ENCODE data around the gene ZNF710. TPM values are rescaled to one million over a fixed set of nuclear protein-coding genes. Genes with fewer than 3 reads are reported as not detected.

The ZNF710 gene
- total and polyA plus RNA-seq, 2 of the 4 experiments (the other 2 are of a cell fraction) = 7.6 to 8.2 TPM

- H3K4me1 ChIP-seq (ENCODE audit: control insufficient read depth, insufficient read depth, low read length) = no peaks in the 10 kb centered on the region
- in situ Hi-C loops (cut with MboI; ENCODE audit: low sequenced_read_pairs) = loop anchor here (5.0 to 10.0 kb wide), 2 partner anchors 176 to 318 kb away; partner anchors contain the start of gene MESP1
- no peak for DNase-seq
- no peak overlapping the region for H3K56ac ChIP-seq (ENCODE audit: extremely low read depth, insufficient read depth, low read length)
- no peaks in the 10 kb centered on the region for H3K9me1 ChIP-seq (ENCODE audit: insufficient read depth, low read length)
- H3K18ac ChIP-seq (ENCODE audit: low read depth, low read length) = no peak overlapping the region
- no peak overlapping the region for H4K91ac ChIP-seq (ENCODE audit: insufficient read depth, low read depth, low read length)
- H3K36me3 ChIP-seq (ENCODE audit: control insufficient read depth, insufficient read depth, low read length) = peaks cover 36% of the 10 kb centered on the region
- no peak overlapping the region for H2AK5ac ChIP-seq (ENCODE audit: low read depth, low read length)
- H3K79me1 ChIP-seq (ENCODE audit: low read depth in 1 of 2, low read length in 2 of 2) = peaks cover 3 to 16% of the 10 kb centered on the region in 2 experiments; a peak in 3 of 4 replicates
- H2AFZ ChIP-seq (replicated peaks; ENCODE audit: low read length, poor library complexity) = no peak overlapping the region
- H3K9ac ChIP-seq (ENCODE audit: low read depth, low read length) = no peak overlapping the region
- H4K8ac ChIP-seq (ENCODE audit: low read depth in 2 of 2, low read length in 2 of 2) = no peak overlapping the region
- BruUV-seq (replicated peaks) = no TSS peak
- intact Hi-C loops (cut with micrococcal nuclease) = loop anchor here (5.0 kb wide), 1 partner anchor 161 kb away; the partner anchor contains the start of gene ARPIN
- no peak overlapping the region for H3K14ac ChIP-seq (replicated peaks; ENCODE audit: low read depth, low read length)
- H3K4me2 ChIP-seq (ENCODE audit: low read depth, low read length) = no peak overlapping the region
- no peak overlapping the region for H2BK120ac ChIP-seq (ENCODE audit: low read depth, low read length)
- H4K5ac ChIP-seq (ENCODE audit: low read depth, low read length) = no peak overlapping the region
- H2BK15ac ChIP-seq (ENCODE audit: low read depth, low read length) = no peak overlapping the region
- ChIA-PET CTCF (no interaction called here), POLR2A (ENCODE audit: unreplicated experiment) (no interaction called here)
- H2BK20ac ChIP-seq (ENCODE audit: low read depth, low read length) = no peak overlapping the region
- no peak overlapping the region for H2AK9ac ChIP-seq (replicated peaks; ENCODE audit: low read depth, low read length, poor library complexity)
- 83% methylated on average over 9 of the region's 17 CpGs; no CpG with 5 or more reads in 1 of the 2 experiments for WGBS, 2 experiments (ENCODE audit: extremely low coverage in 2 of 2, insufficient read length in 1 of 2)
- TF ChIP-seq, protein P1, sequence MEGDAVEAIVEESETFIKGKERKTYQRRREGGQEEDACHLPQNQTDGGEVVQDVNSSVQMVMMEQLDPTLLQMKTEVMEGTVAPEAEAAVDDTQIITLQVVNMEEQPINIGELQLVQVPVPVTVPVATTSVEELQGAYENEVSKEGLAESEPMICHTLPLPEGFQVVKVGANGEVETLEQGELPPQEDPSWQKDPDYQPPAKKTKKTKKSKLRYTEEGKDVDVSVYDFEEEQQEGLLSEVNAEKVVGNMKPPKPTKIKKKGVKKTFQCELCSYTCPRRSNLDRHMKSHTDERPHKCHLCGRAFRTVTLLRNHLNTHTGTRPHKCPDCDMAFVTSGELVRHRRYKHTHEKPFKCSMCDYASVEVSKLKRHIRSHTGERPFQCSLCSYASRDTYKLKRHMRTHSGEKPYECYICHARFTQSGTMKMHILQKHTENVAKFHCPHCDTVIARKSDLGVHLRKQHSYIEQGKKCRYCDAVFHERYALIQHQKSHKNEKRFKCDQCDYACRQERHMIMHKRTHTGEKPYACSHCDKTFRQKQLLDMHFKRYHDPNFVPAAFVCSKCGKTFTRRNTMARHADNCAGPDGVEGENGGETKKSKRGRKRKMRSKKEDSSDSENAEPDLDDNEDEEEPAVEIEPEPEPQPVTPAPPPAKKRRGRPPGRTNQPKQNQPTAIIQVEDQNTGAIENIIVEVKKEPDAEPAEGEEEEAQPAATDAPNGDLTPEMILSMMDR (conservative IDR thresholded peaks at IDR 0.05; ENCODE audit: low read depth, low read length) = no peak
- no peak for TF ChIP-seq CHD1 (IDR thresholded peaks at IDR 0.05; ENCODE audit: low read depth, low read length)
- TF ChIP-seq, protein P2, sequence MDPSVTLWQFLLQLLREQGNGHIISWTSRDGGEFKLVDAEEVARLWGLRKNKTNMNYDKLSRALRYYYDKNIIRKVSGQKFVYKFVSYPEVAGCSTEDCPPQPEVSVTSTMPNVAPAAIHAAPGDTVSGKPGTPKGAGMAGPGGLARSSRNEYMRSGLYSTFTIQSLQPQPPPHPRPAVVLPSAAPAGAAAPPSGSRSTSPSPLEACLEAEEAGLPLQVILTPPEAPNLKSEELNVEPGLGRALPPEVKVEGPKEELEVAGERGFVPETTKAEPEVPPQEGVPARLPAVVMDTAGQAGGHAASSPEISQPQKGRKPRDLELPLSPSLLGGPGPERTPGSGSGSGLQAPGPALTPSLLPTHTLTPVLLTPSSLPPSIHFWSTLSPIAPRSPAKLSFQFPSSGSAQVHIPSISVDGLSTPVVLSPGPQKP (IDR thresholded peaks at IDR 0.05; ENCODE audit: borderline replicate concordance, low read depth, low read length) = no peak
- no peak for TF ChIP-seq POLR2A (IDR thresholded peaks at IDR 0.05; ENCODE audit: low read depth, low read length)
- TF ChIP-seq USF2 (IDR thresholded peaks at IDR 0.05; ENCODE audit: low read depth, low read length) = no peak
- no peak for TF ChIP-seq CEBPB (IDR thresholded peaks at IDR 0.05; ENCODE audit: low read depth, low read length)
- TF ChIP-seq RAD21 (IDR thresholded peaks at IDR 0.05; ENCODE audit: low read length) = no peak
- no peak for TF ChIP-seq MAZ (IDR thresholded peaks at IDR 0.05; ENCODE audit: borderline replicate concordance, low read depth, low read length)
- TF ChIP-seq SMC3 (IDR thresholded peaks at IDR 0.05; ENCODE audit: low read depth, low read length) = no peak
- TF ChIP-seq RFX5 (IDR thresholded peaks at IDR 0.05; ENCODE audit: low read depth, low read length) = no peak
- TF ChIP-seq BHLHE40 (IDR thresholded peaks at IDR 0.05; ENCODE audit: low read depth, low read length) = no peak
- TF ChIP-seq RCOR1 (IDR thresholded peaks at IDR 0.05; ENCODE audit: insufficient replicate concordance, low read length) = no peak
- no peak for TF ChIP-seq FOS (IDR thresholded peaks at IDR 0.05; ENCODE audit: low read depth, low read length)
- H3K4ac ChIP-seq (ENCODE audit: low read depth, low read length) = no peak overlapping the region
- dilution Hi-C loops (cut with HindIII; ENCODE audit: low sequenced_read_pairs, unreplicated experiment) = no loop called here
- no peak overlapping the region for H3K27ac ChIP-seq (ENCODE audit: insufficient read depth, low read length)
- no peak overlapping the region for H3K4me3 ChIP-seq (ENCODE audit: insufficient read depth, low read depth, low read length)
- no peaks in the 10 kb centered on the region; the same call in 1 of the 2 replicates for H4K20me1 ChIP-seq (ENCODE audit: insufficient read depth, low read length)
- no peak overlapping the region for H3K23ac ChIP-seq (ENCODE audit: low read depth, low read length)
- no peaks in the 10 kb centered on the region for H3K9me3 ChIP-seq (ENCODE audit: control insufficient read depth, insufficient read depth, low read length)
- ATAC-seq (ENCODE audit: low read depth) = no peak
- H2BK5ac ChIP-seq (ENCODE audit: low read depth, low read length, poor library complexity, severe bottlenecking) = no peak overlapping the region
- no peaks in the 10 kb centered on the region for H3K27me3 ChIP-seq (ENCODE audit: control insufficient read depth, insufficient read depth, low read length)
These were observed 72.0 kb downstream of the ZNF710 start for GRCh38 chr15:90072978-90073640.
